K562 (cell line): ENCODE results near the gene SRCIN1. TPM values are rescaled to one million over a fixed set of nuclear protein-coding genes. Genes with fewer than 3 reads are reported as not detected.

Experiments
- CEBPB ChIP-seq: fragments of 450-650 bp; IDR thresholded peaks from 2 replicates; pipeline ENCODE4 v1.6.1; 2016; ENCODE audit warnings: missing genetic modification characterization, missing compliant biosample characterization
- DEAF1 ChIP-seq: fragments of 450-650 bp; formaldehyde crosslinking; IDR thresholded peaks from 2 replicates; pipeline ENCODE4 v1.4.0; 2020; ENCODE audit warnings: mild to moderate bottlenecking, moderate library complexity
- FOXM1 ChIP-seq, 2 experiments: fragments of 450-650 bp in 1 of 2; sonication (generic) in 1 of 2; formaldehyde crosslinking in 1 of 2; IDR thresholded peaks; 2 replicates each; pipeline versions ENCODE4 v1.6.1 to v1.9.0; 2017 to 2022; ENCODE audit warnings: low read depth in 2 of 2, mild to moderate bottlenecking in 2 of 2, missing genetic modification reagents in 1 of 2, moderate library complexity in 1 of 2
- GTF3C2 ChIP-seq: IDR thresholded peaks from 3 replicates; pipeline ENCODE4 v1.6.1; 2011; ENCODE audit warnings: borderline replicate concordance, mild to moderate bottlenecking, moderate library complexity; ENCODE audit not compliant: insufficient read length; ENCODE audit errors: extremely low read depth
- KAT8 ChIP-seq: fragments of 450-650 bp; IDR thresholded peaks from 2 replicates; pipeline ENCODE4 v1.6.1; 2016; ENCODE audit warnings: low read depth, mild to moderate bottlenecking
- KLF16 ChIP-seq: IDR thresholded peaks from 2 replicates; pipeline ENCODE4 v1.6.1; 2016; ENCODE audit warnings: antibody characterized with exemption
- LCOR ChIP-seq: sonication (generic); formaldehyde crosslinking; IDR thresholded peaks from 2 replicates; pipeline ENCODE4 v1.8.0; 2022; ENCODE audit warnings: mild to moderate bottlenecking, missing genetic modification reagents
- MLLT1 ChIP-seq, 2 experiments: fragments of 450-650 bp; IDR thresholded peaks; 2 replicates each; pipeline ENCODE4 v1.6.1; 2016
- MYC ChIP-seq, 2 experiments: fragments of 250-450 bp in 1 of 2; sonication (Bioruptor Pico) in 1 of 2; IDR thresholded peaks; 2 replicates each; pipeline versions ENCODE4 v1.5.1 to v1.6.1; 2012 to 2021; ENCODE audit warnings: low read depth in 2 of 2, borderline replicate concordance in 1 of 2, improper control_type of control experiment in 1 of 2, low read length in 1 of 2, mild to moderate bottlenecking in 1 of 2, moderate library complexity in 1 of 2
- NFATC3 ChIP-seq: fragments of 450-650 bp; IDR thresholded peaks from 2 replicates; pipeline ENCODE4 v1.6.1; 2017; ENCODE audit warnings: mild to moderate bottlenecking
- RCOR1 ChIP-seq, 2 experiments: IDR thresholded peaks; 2 replicates each; pipeline ENCODE4 v1.6.1; 2012; ENCODE audit warnings: low read depth in 2 of 2, low read length in 2 of 2, borderline replicate concordance in 1 of 2, improper control_type of control experiment in 1 of 2
- SETDB1 ChIP-seq: IDR thresholded peaks from one replicate; pipeline ENCODE4 v1.6.1; 2012; ENCODE audit warnings: low read length, control low read depth, inconsistent platforms
- SMARCA4 ChIP-seq: fragments of 450-650 bp; IDR thresholded peaks from 2 replicates; pipeline ENCODE4 v1.6.1; 2016
- SMARCE1 ChIP-seq: fragments of 450-650 bp; IDR thresholded peaks from 2 replicates; pipeline ENCODE4 v1.7.1; 2016; ENCODE audit warnings: mild to moderate bottlenecking
- SMC3 ChIP-seq: conservative IDR thresholded peaks from 2 replicates; pipeline ENCODE4 v1.6.1; 2011; ENCODE audit warnings: low read depth, low read length, improper control_type of control experiment; ENCODE audit not compliant: insufficient read depth
- YBX1 ChIP-seq: fragments of 450-650 bp; IDR thresholded peaks from 2 replicates; pipeline ENCODE4 v1.7.1; 2016; ENCODE audit warnings: mild to moderate bottlenecking
- ZBTB7A ChIP-seq: IDR thresholded peaks from 2 replicates; pipeline ENCODE4 v1.6.1; 2011; ENCODE audit warnings: low read depth, mild to moderate bottlenecking, low read length, moderate library complexity, borderline replicate concordance; ENCODE audit not compliant: control insufficient read depth
- ZEB2 ChIP-seq: fragments of 450-650 bp; IDR thresholded peaks from 2 replicates; pipeline ENCODE4 v1.6.1; 2016
- ZFP30 ChIP-seq: fragments of 250-450 bp; sonication (Bioruptor Pico); IDR thresholded peaks from 2 replicates; pipeline ENCODE4 v1.8.0; 2022; ENCODE audit warnings: moderate library complexity, mild to moderate bottlenecking, inconsistent platforms, borderline replicate concordance
- polyA plus RNA-seq, 8 experiments: library from polyadenylated mRNA; depleted of rRNA in 4 of 8; stranded (reverse) in 5 of 8; unstranded in 3 of 8; fragments of >200 nt; fragmentation: Nextera tagmentation in 2 of 8; fragmentation: Illumina TruSeq in 1 of 8; extraction: Ambion mirVana in 2 of 8; extraction: Trizol in 1 of 8; gene quantifications; 2 replicates each; pipeline versions ENCODE4 v1.2.1 to v1.2.3, GENCODE V29; 2011 to 2014; ENCODE audit warnings: inconsistent platforms in 1 of 8, missing spikeins in 1 of 8
- total RNA-seq, 7 experiments: library from RNA; depleted of rRNA in 6 of 7; stranded (reverse); fragments of >200 nt in 6 of 7; fragmentation: Illumina TruSeq in 2 of 7; extraction: Trizol in 2 of 7; gene quantifications; 2 replicates each; pipeline versions ENCODE4 v1.2.1 to v1.2.3, GENCODE V29; 2011 to 2021; ENCODE audit warnings: low replicate concordance in 1 of 7

SRCIN1 gene
- total and polyA plus RNA-seq, 9 of the 15 experiments (the other 6 are each of a cell fraction or from before 2014, with no cell fraction given), result 0.09 to 0.33 (median 0.13) TPM; not detected in 6

DNA sequence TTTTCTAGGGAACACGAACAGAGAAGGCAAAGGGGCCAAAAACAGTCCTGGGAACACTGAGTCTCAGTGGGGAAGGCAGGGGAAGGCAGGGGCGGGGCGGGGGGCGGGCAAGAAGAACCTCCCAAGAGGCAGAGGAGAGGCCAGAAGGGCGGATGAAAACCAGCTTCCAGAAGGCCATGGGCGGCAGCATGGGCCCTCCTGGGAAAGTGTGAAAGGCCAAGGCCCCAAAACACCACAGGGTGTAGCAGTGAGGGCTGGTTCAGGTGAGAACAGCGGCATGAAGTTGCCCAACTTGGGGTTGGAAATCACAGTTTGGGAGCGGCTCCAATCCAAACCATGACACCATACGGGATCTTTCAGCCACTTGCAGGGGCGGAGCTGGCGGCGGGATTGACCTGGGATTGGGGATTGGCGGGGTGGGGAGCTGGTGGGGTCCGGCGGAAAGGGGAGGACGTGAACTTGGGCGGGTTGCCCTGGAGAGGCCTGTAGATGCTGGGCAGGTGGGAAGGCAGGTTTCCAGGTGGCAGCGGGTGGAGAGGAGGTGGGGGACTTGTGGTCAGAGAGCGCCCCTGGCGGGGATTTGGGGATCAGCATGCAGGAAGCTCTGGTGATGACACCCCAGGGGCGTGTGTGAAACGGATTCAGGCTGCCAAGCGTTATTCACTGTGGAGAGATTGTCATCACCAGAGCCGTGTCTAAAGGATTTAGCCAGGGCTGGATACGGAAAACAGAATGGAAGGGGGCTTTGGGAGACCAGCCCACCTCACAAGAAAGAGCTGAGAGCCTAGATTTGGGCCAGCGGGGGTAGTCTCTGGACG, 96.6 kb downstream of the SRCIN1 start (continued):
- TF ChIP-seq ZFP30 (CRISPR knock-in tag) (no peak), MLLT1 (IDR thresholded peaks at IDR 0.05) (peak in 1 of 2 experiments; percentile 66; a peak in 2 of 4 replicates), SETDB1 (no peak), ZEB2 (peak; percentile 69), KAT8 (no peak), SMARCA4 (peak; percentile 35; the same call in 1 of the 2 replicates), CEBPB (tag) (peak; percentile 31; the same call in 1 of the 2 replicates), YBX1 (no peak), MYC (IDR thresholded peaks at IDR 0.05; ENCODE audit: low read depth, low read length) (peak; percentile 49; the same call in 1 of the 2 replicates), MYC (CRISPR knock-in tag; IDR thresholded peaks at IDR 0.05; ENCODE audit: borderline replicate concordance, low read depth) (no peak), GTF3C2 (no peak), LCOR (CRISPR knock-in tag) (no peak), KLF16 (0 out of 2 replicates have a peak, but pooled peaks have one; percentile 36), RCOR1 (IDR thresholded peaks at IDR 0.05; ENCODE audit: borderline replicate concordance in 1 of 2, low read depth in 2 of 2, low read length in 2 of 2) (peak in 1 of 2 experiments; percentile 77; a peak in 1 of 4 replicates), NFATC3 (no peak), SMARCE1 (0 out of 2 replicates have a peak, but pooled peaks have one; percentile 31), DEAF1 (CRISPR knock-in tag) (no peak), FOXM1 (IDR thresholded peaks at IDR 0.05; ENCODE audit: low read depth) (no peak), FOXM1 (CRISPR knock-in tag; IDR thresholded peaks at IDR 0.05; ENCODE audit: low read depth) (no peak), SMC3 (0 out of 2 replicates have a peak, but pooled peaks have one; percentile 31), ZBTB7A (0 out of 2 replicates have a peak, but pooled peaks have one; percentile 34)
